Loucy (cell line): ENCODE measurements around the gene CUL5.

Experiments used
- H2AFZ ChIP-seq: fragments of 200-600 bp; sonication (generic); 2 replicates; pipeline ENCODE4 v1.6.0; 2016; ENCODE audit warnings: antibody characterized with exemption, mild to moderate bottlenecking, low read length, moderate library complexity
- H3F3A ChIP-seq: fragments of 200-600 bp; 2 replicates; pipeline ENCODE4 v1.6.0; 2016; ENCODE audit warnings: antibody characterized with exemption, low read depth, mild to moderate bottlenecking
- H3K27me3 ChIP-seq: fragments of 200-600 bp; sonication (generic); 2 replicates; pipeline ENCODE4 v1.6.1; 2014; ENCODE audit warnings: low read length, mild to moderate bottlenecking; ENCODE audit not compliant: insufficient read depth, poor library complexity, severe bottlenecking
- H3K36me3 ChIP-seq: fragments of 200-600 bp; sonication (generic); 2 replicates; pipeline ENCODE4 v1.6.1; 2016; ENCODE audit warnings: low read length; ENCODE audit not compliant: insufficient read depth
- H3K4me1 ChIP-seq: fragments of 200-600 bp; sonication (generic); 2 replicates; pipeline ENCODE4 v1.5.1; 2014; ENCODE audit warnings: low read length, mild to moderate bottlenecking; ENCODE audit not compliant: insufficient read depth, poor library complexity, severe bottlenecking
- H3K4me2 ChIP-seq: fragments of 200-600 bp; sonication (generic); 2 replicates; pipeline ENCODE4 v1.6.0; 2014; ENCODE audit warnings: antibody characterized with exemption, low read length, low read depth, mild to moderate bottlenecking; ENCODE audit not compliant: poor library complexity, severe bottlenecking
- H3K4me3 ChIP-seq: fragments of 200-600 bp; sonication (generic); 2 replicates; pipeline ENCODE4 v1.5.1; 2014; ENCODE audit warnings: low read length, mild to moderate bottlenecking, mixed read lengths; ENCODE audit not compliant: poor library complexity, severe bottlenecking
- H3K79me2 ChIP-seq: fragments of 200-600 bp; sonication (generic); 2 replicates; pipeline ENCODE4 v1.6.1; 2014; ENCODE audit warnings: low read length; ENCODE audit not compliant: insufficient read depth
- H3K9ac ChIP-seq: fragments of 200-600 bp; sonication (generic); 2 replicates; pipeline ENCODE4 v1.6.0; 2014; ENCODE audit warnings: mild to moderate bottlenecking, low read depth, low read length, moderate library complexity; ENCODE audit not compliant: poor library complexity, severe bottlenecking
- H3K9me2 ChIP-seq: fragments of 200-600 bp; sonication (generic); replicated peaks from 2 replicates; pipeline ENCODE4 v1.6.1; 2016; ENCODE audit warnings: low read depth, low read length, mixed read lengths
- H3K9me3 ChIP-seq: fragments of 200-600 bp; sonication (generic); 2 replicates; pipeline ENCODE4 v1.6.1; 2014; ENCODE audit warnings: mild to moderate bottlenecking, antibody characterized with exemption, low read length, low read depth; ENCODE audit not compliant: insufficient read depth
- H4K20me1 ChIP-seq: fragments of 200-600 bp; sonication (generic); 2 replicates; pipeline ENCODE4 v1.6.0; 2014; ENCODE audit warnings: antibody characterized with exemption, low read length, mild to moderate bottlenecking; ENCODE audit not compliant: insufficient read depth, poor library complexity, severe bottlenecking
- CTCF ChIP-seq: fragments of 200-600 bp; sonication (generic); conservative IDR thresholded peaks from 2 replicates; pipeline ENCODE4 v1.5.1; 2014; ENCODE audit warnings: mild to moderate bottlenecking, antibody characterized with exemption, low read length
- EZH2phosphoT487 ChIP-seq: fragments of 200-600 bp; IDR thresholded peaks from 2 replicates; pipeline ENCODE4 v1.6.1; 2018; ENCODE audit warnings: antibody characterized with exemption, mild to moderate bottlenecking, moderate library complexity, borderline replicate concordance

The CUL5 gene

GRCh38 chr11:108009497-108010370 lies 1.0 kb downstream of the CUL5 start:
- Histone ChIP-seq H3K9ac (peak overlapping the region; percentile 98), H3F3A (no peaks in the 10 kb centered on the region), H3K9me3 (no peaks in the 10 kb centered on the region), H3K4me1 (peaks cover 38% of the 10 kb centered on the region), H3K27me3 (no peaks in the 10 kb centered on the region), H2AFZ (peak overlapping the region; percentile 99), H4K20me1 (peaks cover 51% of the 10 kb centered on the region), H3K9me2 (no peaks in the 10 kb centered on the region), H3K79me2 (peaks cover 60% of the 10 kb centered on the region), H3K36me3 (no peaks in the 10 kb centered on the region), H3K4me2 (peak overlapping the region; percentile 97), H3K4me3 (peak overlapping the region; percentile 98)
- TF ChIP-seq CTCF (no peak), EZH2phosphoT487 (no peak)

- Histone ChIP-seq H3K9ac (peak overlapping the region; percentile 98), H2AFZ (no peak overlapping the region), H3F3A (no peaks in the 10 kb centered on the region), H4K20me1 (peaks cover 74% of the 10 kb centered on the region), H3K36me3 (no peaks in the 10 kb centered on the region), H3K4me1 (peaks cover 56% of the 10 kb centered on the region), H3K9me2 (no peaks in the 10 kb centered on the region), H3K27me3 (no peaks in the 10 kb centered on the region), H3K9me3 (no peaks in the 10 kb centered on the region), H3K79me2 (peaks cover 85% of the 10 kb centered on the region), H3K4me2 (peak overlapping the region; percentile 97), H3K4me3 (peak overlapping the region; percentile 98)
- TF ChIP-seq CTCF, result no peak
- TF ChIP-seq EZH2phosphoT487, result no peak
Observed at GRCh38 chr11:108012139-108012725, 3.5 kb downstream of the CUL5 start.

GRCh38 chr11:108016647-108017046 lies 7.9 kb downstream of the CUL5 start:
- peaks cover 91% of the 10 kb centered on the region for H4K20me1 ChIP-seq
- no peaks in the 10 kb centered on the region for H3K36me3 ChIP-seq
- peaks cover 50% of the 10 kb centered on the region for H3K4me1 ChIP-seq
- peaks cover 98% of the 10 kb centered on the region for H3K79me2 ChIP-seq
- H3K27me3 ChIP-seq, result no peaks in the 10 kb centered on the region
- no peak overlapping the region for H2AFZ ChIP-seq
- no peaks in the 10 kb centered on the region for H3K9me2 ChIP-seq
- peak overlapping the region; percentile 67 for H3K4me2 ChIP-seq
- peak overlapping the region; percentile 47 for H3K4me3 ChIP-seq
- no peaks in the 10 kb centered on the region for H3K9me3 ChIP-seq
- no peak overlapping the region for H3K9ac ChIP-seq
- no peaks in the 10 kb centered on the region for H3F3A ChIP-seq
- TF ChIP-seq CTCF (no peak), EZH2phosphoT487 (no peak)
